Esophagus muscularis mucosa (tissue), 4 donors: ENCODE results near the gene XPO6. TPM values are rescaled to one million over a fixed set of nuclear protein-coding genes. Genes with fewer than 3 reads are reported as not detected.

Source experiments
- DNase-seq: peaks from one replicate; pipeline ENCODE4 v3.0.0-alpha.2; 2017; ENCODE audit errors: extremely low spot score
- H3K27ac ChIP-seq, 4 donors: fragments of 200-600 bp; sonication (generic); replicated peaks in 1 of 4; 1 replicate in 3 of 4; 2 replicates in 1 of 4; pipeline ENCODE4 v1.5.1; 2016 to 2019; ENCODE audit warnings: mild to moderate bottlenecking in 1 of 4
- H3K27me3 ChIP-seq, 4 donors: fragments of 200-600 bp; sonication (generic); one replicate each; pipeline versions ENCODE4 v1.5.1 to v1.6.0; 2016 to 2019
- H3K36me3 ChIP-seq, 4 donors: fragments of 200-600 bp; sonication (generic); one replicate each; pipeline ENCODE4 v1.5.1; 2016 to 2019
- H3K4me1 ChIP-seq, 4 donors: fragments of 200-600 bp; sonication (generic); one replicate each; pipeline ENCODE4 v1.5.1; 2016 to 2019
- H3K4me3 ChIP-seq, 4 donors: fragments of 200-600 bp; sonication (generic); 1 replicate in 2 of 4; 2 replicates in 2 of 4; pipeline ENCODE4 v1.5.1; 2016 to 2019; ENCODE audit warnings: mild to moderate bottlenecking in 4 of 4, moderate library complexity in 1 of 4
- H3K9me3 ChIP-seq, 4 donors: fragments of 200-600 bp; sonication (generic); 1 replicate in 3 of 4; 2 replicates in 1 of 4; pipeline ENCODE4 v1.5.1; 2016 to 2019
- EP300 ChIP-seq: sonication (generic); formaldehyde crosslinking; IDR thresholded peaks from one replicate; pipeline ENCODE4 v1.6.1; 2017; ENCODE audit warnings: antibody characterized with exemption
- POLR2A ChIP-seq: fragments of 450-650 bp; IDR thresholded peaks from one replicate; pipeline ENCODE4 v1.6.1; 2017; ENCODE audit warnings: antibody characterized with exemption, moderate library complexity, mild to moderate bottlenecking, low read depth
- POLR2AphosphoS5 ChIP-seq, 2 donors: sonication (generic); formaldehyde crosslinking; IDR thresholded peaks; one replicate each; pipeline ENCODE4 v1.6.1; 2017; ENCODE audit warnings: antibody characterized with exemption in 2 of 2
- WGBS: methylation state at CpG from one replicate; pipeline ENCODE4 v1.1.5; 2018; 5-methylcytosine and 5-hydroxymethylcytosine counted together
- intact Hi-C: fragments of 100-400 bp; cut with DNase I; formaldehyde crosslinking; loops from one replicate; pipeline ENCODE4 v1.15.1; 2023
- total RNA-seq, 4 donors: library from RNA; depleted of rRNA; stranded (reverse); fragments of >200 nt; gene quantifications; one replicate each; pipeline versions ENCODE4 v1.1.0 to v1.2.1, GENCODE V29; 2016
- TF ChIP-seq, protein P1 (sequence below), 3 experiments: fragments of 200-600 bp in 2 of 3; fragments of 450-650 bp in 1 of 3; sonication (generic) in 2 of 3; IDR thresholded peaks; one replicate each; pipeline ENCODE4 v1.5.1; 2017 to 2019; ENCODE audit warnings: antibody characterized with exemption in 3 of 3, mild to moderate bottlenecking in 2 of 3, moderate library complexity in 1 of 3

Gene XPO6
- total RNA-seq, 4 donors from 2014 or later: 39.0 to 68.3 (median 51.1) TPM

DNA sequence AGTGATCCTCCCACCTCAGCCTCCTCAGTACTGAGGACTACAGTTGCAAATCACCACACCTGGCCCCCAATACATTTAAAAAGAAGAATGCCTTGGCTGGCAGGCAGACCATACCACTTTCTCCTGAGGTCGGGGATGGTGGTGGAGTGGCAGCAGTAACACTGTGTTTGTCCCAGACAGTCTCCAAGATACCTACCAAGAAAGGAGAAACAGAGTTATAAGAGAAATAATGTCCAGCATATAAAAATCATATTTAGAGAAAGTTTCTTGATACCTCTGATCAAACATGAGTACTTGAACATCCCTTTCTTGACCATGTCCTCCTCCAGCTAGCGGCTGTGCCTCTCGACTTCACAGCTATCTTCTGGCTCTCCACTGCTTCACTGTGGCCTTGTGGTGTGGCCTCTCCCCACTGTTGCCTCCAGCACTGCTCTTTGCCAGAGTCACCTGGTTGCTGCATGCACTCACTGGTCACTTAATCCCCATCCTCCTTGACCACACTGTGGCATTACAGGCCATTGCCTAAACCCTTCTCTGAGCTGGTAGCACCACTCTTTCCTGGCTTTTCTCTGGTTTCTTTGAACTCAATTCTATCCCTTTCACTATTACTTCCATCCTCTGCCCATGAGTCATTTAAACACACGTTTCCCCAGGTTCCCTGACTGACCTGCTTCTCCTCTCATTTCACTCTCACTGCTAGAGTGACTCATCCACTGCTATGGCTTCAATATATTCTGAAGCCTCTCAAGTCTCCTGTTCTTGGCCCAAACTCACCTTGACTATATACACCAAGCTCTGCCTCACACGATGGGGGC, 45.2 kb downstream of the XPO6 start:
- intact Hi-C loops: no loop called here
- TF ChIP-seq POLR2A (no peak), POLR2AphosphoS5 (IDR thresholded peaks at IDR 0.05) (no peak), EP300 (no peak)
- TF ChIP-seq, protein P1, sequence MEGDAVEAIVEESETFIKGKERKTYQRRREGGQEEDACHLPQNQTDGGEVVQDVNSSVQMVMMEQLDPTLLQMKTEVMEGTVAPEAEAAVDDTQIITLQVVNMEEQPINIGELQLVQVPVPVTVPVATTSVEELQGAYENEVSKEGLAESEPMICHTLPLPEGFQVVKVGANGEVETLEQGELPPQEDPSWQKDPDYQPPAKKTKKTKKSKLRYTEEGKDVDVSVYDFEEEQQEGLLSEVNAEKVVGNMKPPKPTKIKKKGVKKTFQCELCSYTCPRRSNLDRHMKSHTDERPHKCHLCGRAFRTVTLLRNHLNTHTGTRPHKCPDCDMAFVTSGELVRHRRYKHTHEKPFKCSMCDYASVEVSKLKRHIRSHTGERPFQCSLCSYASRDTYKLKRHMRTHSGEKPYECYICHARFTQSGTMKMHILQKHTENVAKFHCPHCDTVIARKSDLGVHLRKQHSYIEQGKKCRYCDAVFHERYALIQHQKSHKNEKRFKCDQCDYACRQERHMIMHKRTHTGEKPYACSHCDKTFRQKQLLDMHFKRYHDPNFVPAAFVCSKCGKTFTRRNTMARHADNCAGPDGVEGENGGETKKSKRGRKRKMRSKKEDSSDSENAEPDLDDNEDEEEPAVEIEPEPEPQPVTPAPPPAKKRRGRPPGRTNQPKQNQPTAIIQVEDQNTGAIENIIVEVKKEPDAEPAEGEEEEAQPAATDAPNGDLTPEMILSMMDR (IDR thresholded peaks at IDR 0.05): no peak
- Histone ChIP-seq H3K9me3 (no peaks in the 10 kb centered on the region), H3K4me3 (no peak overlapping the region), H3K27ac (no peak overlapping the region), H3K4me1 (peaks cover 0 to 21% (median 16%) of the 10 kb centered on the region in 4 donors), H3K36me3 (peaks cover 38 to 63% (median 50%) of the 10 kb centered on the region in 4 donors), H3K27me3 (no peaks in the 10 kb centered on the region)
- 88% methylated on average over 5 of the region's 5 CpGs for whole genome bisulfite sequencing
- no peak for DNase-seq

DNA sequence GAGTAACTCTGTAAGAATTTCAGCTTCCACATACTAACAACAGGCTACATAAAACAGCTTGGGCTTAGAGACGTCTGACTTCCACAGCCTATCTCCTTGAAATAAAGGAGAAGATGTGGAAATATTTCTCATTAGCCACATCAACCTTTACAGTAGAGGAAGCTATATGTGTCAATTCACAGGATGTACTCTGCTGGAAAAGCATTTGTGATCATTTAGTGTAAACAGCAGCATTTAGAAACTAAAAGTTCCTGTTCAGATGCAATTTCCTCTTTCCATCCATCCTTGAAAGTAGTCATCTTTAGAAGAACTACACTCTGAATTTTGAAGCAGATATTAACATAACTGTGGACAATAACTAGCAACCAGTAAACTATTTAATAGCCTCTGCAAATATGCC, 46.2 kb downstream of the XPO6 start:
- intact Hi-C loops: no loop called here
- WGBS: 32% methylated on average over 1 of the region's 1 CpG
- H3K36me3 ChIP-seq: peaks cover 38 to 63% (median 49%) of the 10 kb centered on the region in 4 donors

DNA sequence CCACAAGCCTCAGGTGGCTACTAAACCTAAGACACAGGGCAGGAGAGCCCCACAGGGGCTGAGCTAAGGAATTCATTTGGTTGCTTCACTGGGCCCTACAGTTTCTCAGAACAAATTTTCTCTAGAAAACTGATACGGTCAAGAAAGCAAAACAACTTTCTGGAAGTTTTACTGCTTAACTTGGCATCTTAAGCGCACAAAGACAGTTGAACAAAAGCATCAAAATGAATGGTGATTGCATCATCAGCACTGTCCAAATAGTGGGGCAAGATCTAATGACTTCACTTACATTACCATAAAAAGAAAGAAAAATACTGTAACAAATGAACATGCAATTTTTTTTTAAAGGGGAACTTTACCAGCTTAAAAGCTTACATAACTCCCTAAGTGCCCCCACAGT, 47.6 kb downstream of the XPO6 start:
- DNase-seq: no peak
- H3K4me1 ChIP-seq: peaks cover 0 to 21% (median 16%) of the 10 kb centered on the region in 4 donors
- H3K4me3 ChIP-seq: no peak overlapping the region
- peaks cover 28 to 50% (median 37%) of the 10 kb centered on the region in 4 donors for H3K36me3 ChIP-seq
- intact Hi-C loops: no loop called here
- H3K27ac ChIP-seq: peak overlapping the region in 3 of 4 donors; percentile 8 to 47 (median 29)
- WGBS: 60% methylated on average over 2 of the region's 2 CpGs
- no peaks in the 10 kb centered on the region for H3K27me3 ChIP-seq
- H3K9me3 ChIP-seq: no peaks in the 10 kb centered on the region
- TF ChIP-seq, protein P1 (IDR thresholded peaks at IDR 0.05): no peak
- TF ChIP-seq EP300 (no peak), POLR2AphosphoS5 (IDR thresholded peaks at IDR 0.05) (no peak), POLR2A (no peak)

More for the DNA sequence above, 46.2 kb downstream of the XPO6 start:
- no peak for DNase-seq
- no peaks in the 10 kb centered on the region for H3K9me3 ChIP-seq
- H3K4me1 ChIP-seq: peaks cover 0 to 21% (median 16%) of the 10 kb centered on the region in 4 donors
- H3K27me3 ChIP-seq: no peaks in the 10 kb centered on the region
- H3K27ac ChIP-seq: no peak overlapping the region
- H3K4me3 ChIP-seq: no peak overlapping the region
- TF ChIP-seq POLR2AphosphoS5 (IDR thresholded peaks at IDR 0.05) (no peak), EP300 (no peak), POLR2A (no peak)
- TF ChIP-seq, protein P1 (IDR thresholded peaks at IDR 0.05): no peak

- H3K27me3 ChIP-seq: no peaks in the 10 kb centered on the region
- peak overlapping the region in 3 of 4 donors; percentile 8 to 47 (median 29) for H3K27ac ChIP-seq
- H3K4me3 ChIP-seq: no peak overlapping the region
- peaks cover 0 to 21% (median 18%) of the 10 kb centered on the region in 4 donors for H3K4me1 ChIP-seq
- H3K36me3 ChIP-seq: peaks cover 24 to 46% (median 32%) of the 10 kb centered on the region in 4 donors
- TF ChIP-seq EP300: no peak
- no peak for TF ChIP-seq POLR2AphosphoS5 (IDR thresholded peaks at IDR 0.05)
- TF ChIP-seq, protein P1 (IDR thresholded peaks at IDR 0.05): no peak
- no peak for TF ChIP-seq POLR2A
- H3K9me3 ChIP-seq: no peaks in the 10 kb centered on the region
- WGBS: 87% methylated on average over 4 of the region's 4 CpGs
- intact Hi-C loops: no loop called here
- no peak for DNase-seq
Observed at GRCh38 chr16:28163699-28164098, 48.1 kb downstream of the XPO6 start.
